Thoracic aorta (tissue), 2 donors: Measurements from ENCODE around the gene MAPK13. TPM values are rescaled to one million over a fixed set of nuclear protein-coding genes. Genes with fewer than 3 reads are reported as not detected.

Experiments
- ATAC-seq: fragments of 150-250 bp; one replicate; pipeline ENCODE4 v1.8.0; 2017; ENCODE audit warnings: low read depth; ENCODE audit not compliant: insufficient number of reproducible peaks, low FRiP score
- DNase-seq: peaks from one replicate; pipeline ENCODE4 v3.0.0-alpha.2; 2020; ENCODE audit warnings: low spot score
- H3K27ac ChIP-seq, 2 donors: fragments of 200-600 bp; sonication (generic); 1 replicate in 1 of 2; 2 replicates in 1 of 2; pipeline ENCODE4 v1.5.1; 2016; ENCODE audit warnings: mild to moderate bottlenecking in 2 of 2, moderate library complexity in 2 of 2
- H3K27me3 ChIP-seq: fragments of 200-600 bp; sonication (generic); replicated peaks from 2 replicates; pipeline ENCODE4 v1.6.0; 2016; ENCODE audit warnings: mild to moderate bottlenecking; ENCODE audit not compliant: insufficient read depth
- H3K36me3 ChIP-seq: fragments of 200-600 bp; sonication (generic); one replicate; pipeline ENCODE4 v1.5.1; 2016
- H3K4me1 ChIP-seq, 2 donors: fragments of 200-600 bp; sonication (generic); 1 replicate in 1 of 2; 2 replicates in 1 of 2; pipeline versions ENCODE4 v1.5.1 to v1.6.0; 2016; ENCODE audit warnings: low read depth in 2 of 2, mild to moderate bottlenecking in 1 of 2; ENCODE audit not compliant: control insufficient read depth in 1 of 2
- H3K4me3 ChIP-seq: fragments of 200-600 bp; sonication (generic); 2 replicates; pipeline ENCODE4 v1.5.1; 2016; ENCODE audit warnings: mild to moderate bottlenecking
- H3K9me3 ChIP-seq: fragments of 200-600 bp; sonication (generic); 2 replicates; pipeline ENCODE4 v1.5.1; 2016
- total RNA-seq, 2 donors: library from RNA; depleted of rRNA; stranded (reverse); fragments of >200 nt; gene quantifications; one replicate each; pipeline versions ENCODE4 v1.1.0 to v1.2.3, GENCODE V29; 2016
- TF ChIP-seq, protein P1 (sequence below): fragments of 200-600 bp; sonication (generic); IDR thresholded peaks from one replicate; pipeline ENCODE4 v1.5.1; 2019; ENCODE audit warnings: antibody characterized with exemption

The MAPK13 gene
- total RNA-seq, 2 donors from 2014 or later: 5.5 to 7.6 TPM

- H3K36me3 ChIP-seq: no peaks in the 10 kb centered on the region
- H3K9me3 ChIP-seq: no peaks in the 10 kb centered on the region
- H3K27me3 ChIP-seq: no peaks in the 10 kb centered on the region
- DNase-seq (no peak), ATAC-seq (no peak)
- no peak overlapping the region for H3K27ac ChIP-seq
- no peak overlapping the region for H3K4me3 ChIP-seq
- TF ChIP-seq, protein P1, sequence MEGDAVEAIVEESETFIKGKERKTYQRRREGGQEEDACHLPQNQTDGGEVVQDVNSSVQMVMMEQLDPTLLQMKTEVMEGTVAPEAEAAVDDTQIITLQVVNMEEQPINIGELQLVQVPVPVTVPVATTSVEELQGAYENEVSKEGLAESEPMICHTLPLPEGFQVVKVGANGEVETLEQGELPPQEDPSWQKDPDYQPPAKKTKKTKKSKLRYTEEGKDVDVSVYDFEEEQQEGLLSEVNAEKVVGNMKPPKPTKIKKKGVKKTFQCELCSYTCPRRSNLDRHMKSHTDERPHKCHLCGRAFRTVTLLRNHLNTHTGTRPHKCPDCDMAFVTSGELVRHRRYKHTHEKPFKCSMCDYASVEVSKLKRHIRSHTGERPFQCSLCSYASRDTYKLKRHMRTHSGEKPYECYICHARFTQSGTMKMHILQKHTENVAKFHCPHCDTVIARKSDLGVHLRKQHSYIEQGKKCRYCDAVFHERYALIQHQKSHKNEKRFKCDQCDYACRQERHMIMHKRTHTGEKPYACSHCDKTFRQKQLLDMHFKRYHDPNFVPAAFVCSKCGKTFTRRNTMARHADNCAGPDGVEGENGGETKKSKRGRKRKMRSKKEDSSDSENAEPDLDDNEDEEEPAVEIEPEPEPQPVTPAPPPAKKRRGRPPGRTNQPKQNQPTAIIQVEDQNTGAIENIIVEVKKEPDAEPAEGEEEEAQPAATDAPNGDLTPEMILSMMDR: no peak
- H3K4me1 ChIP-seq: peaks cover 0 to 2% of the 10 kb centered on the region in 2 donors
Observed at GRCh38 chr6:36118550-36119107, 11.7 kb upstream of the MAPK13 start.

- no peak overlapping the region for H3K27ac ChIP-seq
- DNase-seq: no peak
- H3K4me1 ChIP-seq: peaks cover 2 to 3% of the 10 kb centered on the region in 2 donors
- no peak for ATAC-seq
- H3K36me3 ChIP-seq: no peaks in the 10 kb centered on the region
- no peaks in the 10 kb centered on the region for H3K27me3 ChIP-seq
- no peak overlapping the region for H3K4me3 ChIP-seq
- H3K9me3 ChIP-seq: no peaks in the 10 kb centered on the region
- TF ChIP-seq, protein P1: no peak
Observed at GRCh38 chr6:36119209-36119608, 11.1 kb upstream of the MAPK13 start.

GRCh38 chr6:36120018-36120417 is 10.3 kb upstream of the MAPK13 start:
- Histone ChIP-seq H3K4me1 (peaks cover 3 to 5% of the 10 kb centered on the region in 2 donors), H3K27me3 (no peaks in the 10 kb centered on the region), H3K9me3 (no peaks in the 10 kb centered on the region), H3K36me3 (no peaks in the 10 kb centered on the region), H3K27ac (no peak overlapping the region), H3K4me3 (no peak overlapping the region)
- DNase-seq (no peak), ATAC-seq (no peak)
- TF ChIP-seq, protein P1: no peak

- Histone ChIP-seq H3K9me3 (no peaks in the 10 kb centered on the region), H3K36me3 (no peaks in the 10 kb centered on the region), H3K27ac (no peak overlapping the region), H3K4me3 (no peak overlapping the region), H3K4me1 (peaks cover 3 to 5% of the 10 kb centered on the region in 2 donors), H3K27me3 (no peaks in the 10 kb centered on the region)
- ATAC-seq (no peak), DNase-seq (no peak)
- TF ChIP-seq, protein P1: no peak
Observed at GRCh38 chr6:36120539-36120938, 9.8 kb upstream of the MAPK13 start.

DNA sequence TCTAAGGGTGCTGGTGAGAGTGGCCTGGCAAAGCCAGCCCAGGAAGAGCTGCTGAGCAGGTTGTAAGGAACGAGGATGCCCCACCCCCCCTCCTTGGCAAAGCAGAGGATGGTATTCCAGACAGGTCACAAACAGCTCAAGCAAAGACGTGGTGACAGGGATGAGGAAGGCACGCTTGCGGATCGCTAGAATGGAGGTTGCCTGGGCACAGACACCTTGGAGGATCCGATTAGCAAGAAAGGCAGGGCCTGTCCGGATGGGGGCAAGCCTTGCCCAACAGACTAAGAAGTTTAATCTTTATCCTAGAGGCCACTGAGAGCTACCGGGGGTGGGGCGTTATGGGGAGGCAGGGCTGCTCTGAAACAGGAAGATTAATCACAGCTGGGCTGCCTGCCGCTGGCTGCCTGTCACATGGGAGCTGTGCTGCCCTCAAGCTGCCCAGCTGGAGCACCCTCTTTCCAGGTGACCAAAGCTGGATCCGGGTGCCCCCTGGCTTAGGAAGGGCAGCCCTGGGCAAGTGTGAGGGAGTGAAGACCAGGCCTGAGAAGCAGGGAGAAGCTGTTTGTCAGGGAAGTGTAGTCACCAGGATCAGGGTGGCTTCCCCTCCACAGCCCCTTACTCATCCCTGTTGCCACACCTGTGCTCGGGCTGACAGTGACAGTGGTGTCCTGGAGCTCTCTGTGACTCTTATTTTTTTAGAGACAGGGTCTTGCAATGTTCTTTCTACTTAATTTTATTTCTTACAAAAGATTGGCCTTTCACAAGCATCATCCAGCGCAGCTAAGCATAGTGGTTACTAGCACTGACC is 9.1 kb upstream of the MAPK13 start:
- TF ChIP-seq, protein P1: no peak
- Histone ChIP-seq H3K9me3 (no peaks in the 10 kb centered on the region), H3K36me3 (no peaks in the 10 kb centered on the region), H3K4me1 (peaks cover 3 to 5% of the 10 kb centered on the region in 2 donors), H3K27ac (no peak overlapping the region), H3K4me3 (no peak overlapping the region), H3K27me3 (no peaks in the 10 kb centered on the region)
- ATAC-seq: no peak
- DNase-seq: no peak
